Brain microvascular endothelial cell (primary cell): Measurements from ENCODE around the gene TNIK.
"Not testable (repeated sequence)": the region's sequence is repeated elsewhere in the genome, so short reads cannot be mapped to it uniquely, and the experiment has no call there.

Experiments
- DNase-seq: peaks from one replicate; pipeline ENCODE4 v3.0.0-alpha.2; 2020
- H3K27ac ChIP-seq: fragments of 250-450 bp; sonication (Bioruptor Pico); 2 replicates; pipeline ENCODE4 v1.5.1; 2020; ENCODE audit warnings: mild to moderate bottlenecking, moderate library complexity
- H3K27me3 ChIP-seq: fragments of 250-450 bp; sonication (Bioruptor Pico); replicated peaks from 2 replicates; pipeline ENCODE4 v1.5.1; 2020; ENCODE audit warnings: mild to moderate bottlenecking
- H3K36me3 ChIP-seq: fragments of 250-450 bp; sonication (Bioruptor Pico); replicated peaks from 2 replicates; pipeline ENCODE4 v1.5.1; 2020; ENCODE audit warnings: mild to moderate bottlenecking
- H3K4me3 ChIP-seq: 2 replicates; pipeline ENCODE4 v1.5.1; 2011; ENCODE audit warnings: low read depth, mild to moderate bottlenecking, control low read depth, low read length, moderate library complexity
- in situ Hi-C: cut with HindIII; loops from 2 replicates; pipeline ENCODE4 v1.10.0; 2017; ENCODE audit warnings: low sequenced_read_pairs, low pct_ligation_motif_present
- TF ChIP-seq, protein P1 (sequence below): IDR thresholded peaks from 2 replicates; pipeline ENCODE4 v1.5.1; 2011; ENCODE audit warnings: low read depth, mild to moderate bottlenecking, moderate library complexity, low read length, control low read depth, inconsistent platforms; ENCODE audit errors: missing control alignments

TNIK gene

DNA sequence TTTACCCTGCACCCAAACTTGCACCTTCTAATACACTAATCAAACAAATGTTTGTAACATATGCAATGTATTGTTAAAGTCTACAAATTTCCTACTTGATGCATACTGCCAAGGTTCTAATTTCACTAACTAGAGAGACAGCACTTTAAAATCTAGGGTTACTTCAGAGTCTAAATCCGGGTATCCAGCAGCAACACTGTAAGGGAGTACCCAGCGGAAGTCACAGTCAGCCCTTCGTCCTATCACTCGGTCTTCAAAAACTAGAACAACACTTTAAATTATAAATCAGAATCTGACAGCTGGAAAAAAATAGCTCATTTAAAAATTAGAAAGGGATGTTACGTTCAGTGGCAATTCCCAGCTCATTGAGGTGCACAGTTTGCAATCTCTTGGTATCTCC lies 8.3 kb downstream of the TNIK start:
- Histone ChIP-seq H3K27me3 (no peaks in the 10 kb centered on the region), H3K4me3 (no peak overlapping the region), H3K36me3 (no peaks in the 10 kb centered on the region), H3K27ac (no peak overlapping the region)
- in situ Hi-C loops: no loop called here
- no peak for DNase-seq
- TF ChIP-seq, protein P1, sequence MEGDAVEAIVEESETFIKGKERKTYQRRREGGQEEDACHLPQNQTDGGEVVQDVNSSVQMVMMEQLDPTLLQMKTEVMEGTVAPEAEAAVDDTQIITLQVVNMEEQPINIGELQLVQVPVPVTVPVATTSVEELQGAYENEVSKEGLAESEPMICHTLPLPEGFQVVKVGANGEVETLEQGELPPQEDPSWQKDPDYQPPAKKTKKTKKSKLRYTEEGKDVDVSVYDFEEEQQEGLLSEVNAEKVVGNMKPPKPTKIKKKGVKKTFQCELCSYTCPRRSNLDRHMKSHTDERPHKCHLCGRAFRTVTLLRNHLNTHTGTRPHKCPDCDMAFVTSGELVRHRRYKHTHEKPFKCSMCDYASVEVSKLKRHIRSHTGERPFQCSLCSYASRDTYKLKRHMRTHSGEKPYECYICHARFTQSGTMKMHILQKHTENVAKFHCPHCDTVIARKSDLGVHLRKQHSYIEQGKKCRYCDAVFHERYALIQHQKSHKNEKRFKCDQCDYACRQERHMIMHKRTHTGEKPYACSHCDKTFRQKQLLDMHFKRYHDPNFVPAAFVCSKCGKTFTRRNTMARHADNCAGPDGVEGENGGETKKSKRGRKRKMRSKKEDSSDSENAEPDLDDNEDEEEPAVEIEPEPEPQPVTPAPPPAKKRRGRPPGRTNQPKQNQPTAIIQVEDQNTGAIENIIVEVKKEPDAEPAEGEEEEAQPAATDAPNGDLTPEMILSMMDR: no peak

GRCh38 chr3:171447579-171447891 lies 12.7 kb downstream of the TNIK start:
- peak overlapping the region; percentile 3 for H3K27ac ChIP-seq
- DNase-seq, H3K4me3 ChIP-seq, in situ Hi-C loops, H3K27me3 ChIP-seq, H3K36me3 ChIP-seq: not testable (repeated sequence)

DNA sequence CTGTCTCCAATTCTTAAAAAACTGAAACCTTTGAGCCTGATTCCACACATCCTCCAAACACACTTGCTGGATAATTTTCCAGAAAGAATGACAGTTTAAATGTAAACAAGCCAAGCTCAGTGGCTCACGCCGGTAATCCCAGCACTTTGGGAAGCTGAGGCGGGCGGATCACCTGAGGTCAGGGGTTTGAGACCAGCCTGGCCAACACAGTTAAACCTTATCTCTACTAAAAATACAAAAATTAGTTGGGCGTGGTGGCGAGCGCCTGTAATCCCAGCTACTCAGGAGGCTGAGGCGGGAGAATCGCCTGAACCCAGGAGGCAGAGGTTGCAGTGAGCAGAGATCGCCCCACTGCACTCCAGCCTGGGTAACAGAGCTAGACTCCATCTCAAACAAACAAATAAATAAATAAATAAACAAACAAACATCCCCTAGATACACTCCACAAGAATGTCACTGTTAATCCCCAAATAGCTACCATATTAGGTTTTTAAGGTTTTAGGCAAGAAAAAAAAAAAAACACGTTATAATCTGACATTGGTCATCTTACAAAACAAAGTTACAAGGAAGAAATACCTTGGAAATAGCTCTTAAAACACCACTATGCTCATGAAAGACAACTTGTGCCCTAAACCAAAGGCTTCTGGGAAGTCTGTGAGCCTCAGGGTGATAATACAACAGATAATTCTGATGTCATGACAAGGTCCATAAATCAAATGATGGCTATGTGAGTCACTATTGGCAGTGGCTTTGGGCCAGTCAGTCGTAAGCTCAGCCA lies 13.2 kb downstream of the TNIK start:
- Histone ChIP-seq H3K36me3 (no peaks in the 10 kb centered on the region), H3K27me3 (no peaks in the 10 kb centered on the region), H3K27ac (peak overlapping the region; percentile 3), H3K4me3 (no peak overlapping the region)
- TF ChIP-seq, protein P1: no peak
- peak; percentile 48 for DNase-seq
- in situ Hi-C loops: no loop called here

DNA sequence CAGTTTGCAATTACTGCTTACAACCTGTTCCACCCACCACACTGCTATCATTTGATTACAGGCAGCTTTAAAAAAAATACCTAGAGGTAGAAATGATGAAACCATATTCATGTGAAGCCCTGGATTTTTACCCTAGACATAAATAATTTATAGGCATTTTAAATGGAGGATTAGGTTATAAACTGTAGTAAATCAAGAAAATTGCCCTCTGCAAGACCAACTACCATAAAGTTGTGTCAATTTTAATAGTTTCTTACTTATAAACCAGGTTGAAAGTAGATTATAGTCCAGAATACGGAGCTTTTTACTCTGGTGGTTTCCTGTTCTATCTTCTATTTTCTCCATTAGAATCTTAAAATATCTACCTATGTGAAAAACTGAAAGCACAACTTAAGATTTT lies 13.9 kb downstream of the TNIK start:
- no peaks in the 10 kb centered on the region for H3K36me3 ChIP-seq
- no peaks in the 10 kb centered on the region for H3K27me3 ChIP-seq
- no peak overlapping the region for H3K4me3 ChIP-seq
- in situ Hi-C loops: no loop called here
- DNase-seq: no peak
- TF ChIP-seq, protein P1: no peak
- no peak overlapping the region for H3K27ac ChIP-seq

GRCh38 chr3:171445620-171446204 lies 14.5 kb downstream of the TNIK start:
- no peaks in the 10 kb centered on the region for H3K36me3 ChIP-seq
- no peak for DNase-seq
- no peak overlapping the region for H3K4me3 ChIP-seq
- H3K27ac ChIP-seq: no peak overlapping the region
- in situ Hi-C loops: no loop called here
- TF ChIP-seq, protein P1: no peak
- H3K27me3 ChIP-seq: no peaks in the 10 kb centered on the region

- Histone ChIP-seq H3K27me3 (no peaks in the 10 kb centered on the region), H3K27ac (no peak overlapping the region), H3K4me3 (no peak overlapping the region), H3K36me3 (no peaks in the 10 kb centered on the region)
- no peak for DNase-seq
- TF ChIP-seq, protein P1: no peak
- in situ Hi-C loops: no loop called here
Observed at GRCh38 chr3:171444001-171444690, 16.1 kb downstream of the TNIK start.
